ENCODE data around the gene PDE3A.

DNA sequence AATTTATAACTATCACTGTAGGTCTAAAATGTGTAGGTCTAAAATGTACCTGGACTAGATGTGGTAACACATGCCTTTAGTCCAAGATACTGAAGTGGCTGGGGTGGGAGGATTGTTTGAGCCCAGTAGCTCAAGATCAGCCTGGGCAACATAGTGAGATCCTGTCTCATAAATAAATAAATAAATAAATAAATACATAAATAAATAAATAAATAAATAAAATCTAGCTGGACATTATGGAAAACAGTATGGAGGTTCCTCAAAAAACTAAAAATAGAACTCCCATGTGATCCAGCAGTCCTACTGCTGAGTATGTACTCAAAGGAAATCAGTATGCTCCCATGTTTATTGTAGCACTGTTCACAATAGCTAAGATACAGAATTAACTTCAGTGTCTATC is 24.0 kb downstream of the PDE3A start:
- TF ChIP-seq, protein P1, sequence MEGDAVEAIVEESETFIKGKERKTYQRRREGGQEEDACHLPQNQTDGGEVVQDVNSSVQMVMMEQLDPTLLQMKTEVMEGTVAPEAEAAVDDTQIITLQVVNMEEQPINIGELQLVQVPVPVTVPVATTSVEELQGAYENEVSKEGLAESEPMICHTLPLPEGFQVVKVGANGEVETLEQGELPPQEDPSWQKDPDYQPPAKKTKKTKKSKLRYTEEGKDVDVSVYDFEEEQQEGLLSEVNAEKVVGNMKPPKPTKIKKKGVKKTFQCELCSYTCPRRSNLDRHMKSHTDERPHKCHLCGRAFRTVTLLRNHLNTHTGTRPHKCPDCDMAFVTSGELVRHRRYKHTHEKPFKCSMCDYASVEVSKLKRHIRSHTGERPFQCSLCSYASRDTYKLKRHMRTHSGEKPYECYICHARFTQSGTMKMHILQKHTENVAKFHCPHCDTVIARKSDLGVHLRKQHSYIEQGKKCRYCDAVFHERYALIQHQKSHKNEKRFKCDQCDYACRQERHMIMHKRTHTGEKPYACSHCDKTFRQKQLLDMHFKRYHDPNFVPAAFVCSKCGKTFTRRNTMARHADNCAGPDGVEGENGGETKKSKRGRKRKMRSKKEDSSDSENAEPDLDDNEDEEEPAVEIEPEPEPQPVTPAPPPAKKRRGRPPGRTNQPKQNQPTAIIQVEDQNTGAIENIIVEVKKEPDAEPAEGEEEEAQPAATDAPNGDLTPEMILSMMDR (conservative IDR thresholded peaks at IDR 0.05; ENCODE audit: low read depth, low read length), result no peak
- TF ChIP-seq EZH2 (IDR thresholded peaks at IDR 0.05; ENCODE audit: low read length, unreplicated experiment), result no peak
- no peak for TF ChIP-seq EZH2phosphoT487 (IDR thresholded peaks at IDR 0.05; ENCODE audit: borderline replicate concordance, low read length)

All from PC-3 (cell line).